Nephron progenitor cell (in vitro differentiated cells): ENCODE results near the gene SALL1.

Experiments used
- DNase-seq: peaks from one replicate; pipeline ENCODE4 v3.0.0; 2021
- H3K27ac Mint-ChIP-seq: 2 replicates; pipeline ENCODE4 v1.8.0; 2021; ENCODE audit warnings: mild to moderate bottlenecking, moderate library complexity, mixed read lengths
- H3K27me3 Mint-ChIP-seq: 2 replicates; pipeline ENCODE4 v1.8.0; 2021; ENCODE audit warnings: mild to moderate bottlenecking, low read depth, mixed read lengths; ENCODE audit not compliant: poor library complexity
- H3K36me3 Mint-ChIP-seq: 2 replicates; pipeline ENCODE4 v1.8.0; 2021; ENCODE audit warnings: low read depth, mixed read lengths
- H3K4me1 Mint-ChIP-seq: 2 replicates; pipeline ENCODE4 v1.8.0; 2021; ENCODE audit warnings: mixed read lengths
- H3K4me3 Mint-ChIP-seq: 2 replicates; pipeline ENCODE4 v1.8.0; 2021; ENCODE audit warnings: mild to moderate bottlenecking, moderate library complexity, mixed read lengths
- H3K9me3 Mint-ChIP-seq: 2 replicates; pipeline ENCODE4 v1.8.0; 2021; ENCODE audit warnings: mild to moderate bottlenecking, moderate library complexity, mixed read lengths
- TF ChIP-seq, protein P1 (sequence below): fragments of 200-600 bp; sonication (generic); IDR thresholded peaks from 2 replicates; pipeline ENCODE4 v1.5.0; 2021; ENCODE audit warnings: antibody characterized with exemption

The SALL1 gene

DNA sequence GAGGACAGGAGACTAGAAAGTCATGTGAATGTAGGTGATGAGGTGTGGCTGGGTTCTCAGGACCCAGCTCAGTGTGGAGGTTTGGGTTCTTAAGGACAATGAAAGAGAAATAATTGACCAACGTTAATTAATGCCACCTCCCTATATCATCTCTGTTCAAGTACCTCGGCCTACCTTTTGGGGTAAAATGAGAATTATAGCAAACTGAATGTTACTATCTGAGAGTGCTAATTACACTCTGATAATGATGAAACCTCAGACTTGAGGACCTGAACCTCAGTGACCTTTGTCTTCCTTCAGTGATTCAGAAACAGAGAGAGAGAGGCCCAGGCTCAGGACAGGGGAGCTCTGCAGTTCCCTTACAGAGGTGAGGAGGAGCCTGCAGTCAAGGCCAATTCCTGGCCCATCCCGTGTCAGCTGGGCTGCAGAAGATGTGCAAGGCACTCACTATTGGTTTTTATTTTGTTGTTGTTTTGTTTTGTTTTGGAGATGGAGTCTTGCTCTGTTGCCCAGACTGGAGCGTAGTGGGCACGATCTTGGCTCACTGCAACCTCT is 57.3 kb downstream of the SALL1 start:
- TF ChIP-seq, protein P1, sequence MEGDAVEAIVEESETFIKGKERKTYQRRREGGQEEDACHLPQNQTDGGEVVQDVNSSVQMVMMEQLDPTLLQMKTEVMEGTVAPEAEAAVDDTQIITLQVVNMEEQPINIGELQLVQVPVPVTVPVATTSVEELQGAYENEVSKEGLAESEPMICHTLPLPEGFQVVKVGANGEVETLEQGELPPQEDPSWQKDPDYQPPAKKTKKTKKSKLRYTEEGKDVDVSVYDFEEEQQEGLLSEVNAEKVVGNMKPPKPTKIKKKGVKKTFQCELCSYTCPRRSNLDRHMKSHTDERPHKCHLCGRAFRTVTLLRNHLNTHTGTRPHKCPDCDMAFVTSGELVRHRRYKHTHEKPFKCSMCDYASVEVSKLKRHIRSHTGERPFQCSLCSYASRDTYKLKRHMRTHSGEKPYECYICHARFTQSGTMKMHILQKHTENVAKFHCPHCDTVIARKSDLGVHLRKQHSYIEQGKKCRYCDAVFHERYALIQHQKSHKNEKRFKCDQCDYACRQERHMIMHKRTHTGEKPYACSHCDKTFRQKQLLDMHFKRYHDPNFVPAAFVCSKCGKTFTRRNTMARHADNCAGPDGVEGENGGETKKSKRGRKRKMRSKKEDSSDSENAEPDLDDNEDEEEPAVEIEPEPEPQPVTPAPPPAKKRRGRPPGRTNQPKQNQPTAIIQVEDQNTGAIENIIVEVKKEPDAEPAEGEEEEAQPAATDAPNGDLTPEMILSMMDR: no peak
- H3K27me3 Mint-ChIP-seq: peaks cover 17% of the 10 kb centered on the region
- peaks cover 24% of the 10 kb centered on the region for H3K9me3 Mint-ChIP-seq
- no peak overlapping the region for H3K4me3 Mint-ChIP-seq
- no peak overlapping the region for H3K27ac Mint-ChIP-seq
- no peak for DNase-seq
- H3K4me1 Mint-ChIP-seq: peaks cover 38% of the 10 kb centered on the region
- peaks cover 20% of the 10 kb centered on the region for H3K36me3 Mint-ChIP-seq
